K562 (cell line): ENCODE results near the gene CUX1. TPM values are rescaled to one million over a fixed set of nuclear protein-coding genes. Genes with fewer than 3 reads are reported as not detected.

ENCODE experiments used
- ATAC-seq: fragments of 200-7000 bp; cut with Tn5 transposase; 3 replicates; pipeline ENCODE4 v1.9.1; 2020; ENCODE audit warnings: moderate library complexity
- BruUV-seq: library from RNA; stranded (reverse); fragments of 400-500 nt; replicated peaks from 2 replicates; lab custom pipeline; 2021; lab: Mats Ljungman, UMichigan
- CTCF ChIA-PET: fragments of 300-600 bp; formaldehyde crosslinking; extraction: SDS; loops from one replicate; lab custom pipeline; 2021; ENCODE audit warnings: low intra/inter-chr PET ratio; lab: Yijun Ruan, JAX
- POLR2A ChIA-PET: fragments of 300-600, 350-650 bp; sonication (Branson Sonifier 250); formaldehyde crosslinking; extraction: SDS; loops from one replicate; lab custom pipeline; 2021; ENCODE audit warnings: antibody characterized with exemption, inconsistent platforms; lab: Yijun Ruan, JAX
- DNase-seq, 4 experiments: peaks; one replicate each; pipeline versions ENCODE4 v3.0.0 to v3.0.0-alpha.2; 2011 to 2018; ENCODE audit warnings: low spot score in 3 of 4, mixed read lengths in 3 of 4; ENCODE audit errors: extremely low read depth in 1 of 4
- FAIRE-seq: peaks from 2 replicates; lab custom pipeline; 2011; peaks lifted over from hg19 to GRCh38; lab: Jason Lieb, UNC
- H2AFZ ChIP-seq: 2 replicates; pipeline ENCODE4 v1.6.0; 2011; ENCODE audit warnings: low read depth, low read length, control low read depth, inconsistent platforms
- H3K27ac ChIP-seq: fragments of 200-600 bp; 3 replicates; pipeline ENCODE4 v1.8.0; 2011; ENCODE audit warnings: low read depth, mild to moderate bottlenecking, control low read depth, inconsistent platforms, low read length, moderate library complexity, mixed read lengths; ENCODE audit errors: extremely low read depth
- H3K27me3 ChIP-seq, 2 experiments: fragments of 300-600 bp in 1 of 2; 2 replicates in 1 of 2; 3 replicates in 1 of 2; pipeline versions ENCODE4 v1.6.0 to v1.8.0; 2011; ENCODE audit warnings: inconsistent platforms in 2 of 2, low read length in 2 of 2, mild to moderate bottlenecking in 1 of 2, mixed read lengths in 1 of 2, moderate library complexity in 1 of 2; ENCODE audit not compliant: control insufficient read depth in 2 of 2, insufficient read depth in 2 of 2
- H3K36me3 ChIP-seq: fragments of 300-600 bp; 3 replicates; pipeline ENCODE4 v1.8.0; 2011; ENCODE audit warnings: mild to moderate bottlenecking, low read length, inconsistent platforms; ENCODE audit not compliant: control insufficient read depth, insufficient read depth
- H3K4me1 ChIP-seq, 2 experiments: fragments of 200-600 bp in 1 of 2; replicated peaks in 1 of 2; 2 replicates in 1 of 2; 3 replicates in 1 of 2; pipeline versions ENCODE4 v1.5.1 to v1.8.0; 2011; ENCODE audit warnings: inconsistent platforms in 2 of 2, low read length in 2 of 2, mild to moderate bottlenecking in 1 of 2, mixed read lengths in 1 of 2, moderate library complexity in 1 of 2; ENCODE audit not compliant: control insufficient read depth in 2 of 2, insufficient read depth in 2 of 2
- H3K4me2 ChIP-seq: 2 replicates; pipeline ENCODE4 v1.6.1; 2011; ENCODE audit warnings: low read length, control low read depth, inconsistent platforms, mixed read lengths; ENCODE audit not compliant: insufficient read depth
- H3K4me3 ChIP-seq: fragments of 200-600 bp; sonication (generic), shearing (Covaris generic); 2 replicates; pipeline ENCODE4 v1.5.1; 2016; ENCODE audit warnings: control low read depth, inconsistent platforms
- H3K79me2 ChIP-seq: fragments of 200-600 bp; 3 replicates; pipeline ENCODE4 v1.8.0; 2011; ENCODE audit warnings: low read length, inconsistent platforms; ENCODE audit not compliant: control insufficient read depth, insufficient read depth
- H3K9ac ChIP-seq, 2 experiments: 2 replicates each; pipeline versions ENCODE4 v1.6.0 to v1.6.1; 2011; ENCODE audit warnings: low read depth in 2 of 2, low read length in 2 of 2, control low read depth in 1 of 2, inconsistent platforms in 1 of 2, mild to moderate bottlenecking in 1 of 2, mixed read lengths in 1 of 2; ENCODE audit not compliant: insufficient read depth in 1 of 2
- H3K9me1 ChIP-seq: one replicate; pipeline ENCODE4 v1.6.0; 2011; ENCODE audit warnings: inconsistent platforms, mild to moderate bottlenecking, low read length, moderate library complexity; ENCODE audit not compliant: control insufficient read depth, insufficient read depth
- H3K9me3 ChIP-seq: replicated peaks from 2 replicates; pipeline ENCODE4 v1.5.1; 2011; ENCODE audit warnings: low read depth, low read length, inconsistent platforms; ENCODE audit not compliant: control insufficient read depth, insufficient read depth
- H4K20me1 ChIP-seq: replicated peaks from 2 replicates; pipeline ENCODE4 v1.6.1; 2011; ENCODE audit warnings: low read length, inconsistent platforms, mixed read lengths; ENCODE audit not compliant: control insufficient read depth, insufficient read depth
- DIDO1 ChIP-seq: fragments of 450-650 bp; IDR thresholded peaks from 2 replicates; pipeline ENCODE4 v1.6.1; 2016; ENCODE audit warnings: low read depth, missing biosample characterization, missing genetic modification characterization
- E4F1 ChIP-seq: fragments of 250-450 bp; sonication (Bioruptor Pico); IDR thresholded peaks from 2 replicates; pipeline ENCODE4 v1.5.0; 2021; ENCODE audit warnings: mild to moderate bottlenecking, borderline replicate concordance
- HMG20A ChIP-seq: fragments of 450-650 bp; formaldehyde crosslinking; conservative IDR thresholded peaks from 2 replicates; pipeline ENCODE4 v1.4.0; 2020; ENCODE audit warnings: mild to moderate bottlenecking, mixed read lengths
- NFXL1 ChIP-seq: fragments of 450-650 bp; formaldehyde crosslinking; IDR thresholded peaks from 2 replicates; pipeline ENCODE4 v1.4.0; 2021; ENCODE audit warnings: mild to moderate bottlenecking
- POLR3A ChIP-seq: IDR thresholded peaks from 2 replicates; pipeline ENCODE4 v1.6.1; 2011; ENCODE audit warnings: borderline replicate concordance, mild to moderate bottlenecking, moderate library complexity; ENCODE audit not compliant: insufficient read length, insufficient read depth; ENCODE audit errors: extremely low read depth
- SFPQ ChIP-seq: fragments of 200-400 bp; formaldehyde crosslinking; IDR thresholded peaks from 2 replicates; pipeline ENCODE4 v1.6.1; 2017; ENCODE audit warnings: mild to moderate bottlenecking, low read depth, low read length, moderate library complexity
- THAP7 ChIP-seq: fragments of 250-450 bp; sonication (Bioruptor Pico); IDR thresholded peaks from 2 replicates; pipeline ENCODE4 v1.5.0; 2021
- ZBTB34 ChIP-seq: fragments of 250-450 bp; sonication (Bioruptor Pico); IDR thresholded peaks from 2 replicates; pipeline ENCODE4 v1.8.0; 2021; ENCODE audit warnings: mild to moderate bottlenecking, moderate library complexity
- ZNF699 ChIP-seq: fragments of 250-450 bp; sonication (Bioruptor Pico); IDR thresholded peaks from 2 replicates; pipeline ENCODE4 v1.8.0; 2021; ENCODE audit warnings: mild to moderate bottlenecking, moderate library complexity; ENCODE audit not compliant: insufficient replicate concordance
- WGBS: fragments of 100-300 bp; shearing (Covaris generic); methylation state at CpG from one replicate; pipeline ENCODE4 v1.1.6; 2016; ENCODE audit warnings: low coverage, mixed read lengths; ENCODE audit not compliant: insufficient coverage; ENCODE audit errors: missing lambda C conversion rate; 5-methylcytosine and 5-hydroxymethylcytosine counted together
- in situ Hi-C: fragments of 300-500 bp; cut with MboI; formaldehyde crosslinking; loops from 4 replicates; pipeline ENCODE4 v1.15.0; 2018; ENCODE audit warnings: inconsistent platforms, mixed read lengths
- intact Hi-C: fragments of 100-400 bp; cut with micrococcal nuclease; formaldehyde crosslinking; loops from 2 replicates; pipeline ENCODE4 v1.14.2; 2022
- polyA plus RNA-seq, 8 experiments: library from polyadenylated mRNA; depleted of rRNA in 4 of 8; stranded (reverse) in 5 of 8; unstranded in 3 of 8; fragments of >200 nt; fragmentation: Nextera tagmentation in 2 of 8; fragmentation: Illumina TruSeq in 1 of 8; extraction: Ambion mirVana in 2 of 8; extraction: Trizol in 1 of 8; gene quantifications; 2 replicates each; pipeline versions ENCODE4 v1.2.1 to v1.2.3, GENCODE V29; 2011 to 2014; ENCODE audit warnings: inconsistent platforms in 1 of 8, missing spikeins in 1 of 8
- total RNA-seq, 7 experiments: library from RNA; depleted of rRNA in 6 of 7; stranded (reverse); fragments of >200 nt in 6 of 7; fragmentation: Illumina TruSeq in 2 of 7; extraction: Trizol in 2 of 7; gene quantifications; 2 replicates each; pipeline versions ENCODE4 v1.2.1 to v1.2.3, GENCODE V29; 2011 to 2021; ENCODE audit warnings: low replicate concordance in 1 of 7

CUX1 gene
- total and polyA plus RNA-seq, 9 of the 15 experiments (the other 6 are each of a cell fraction or from before 2014, with no cell fraction given): 3.6 to 55.3 (median 25.2) TPM

- Histone ChIP-seq H3K9ac (no peak overlapping the region), H3K9me3 (no peaks in the 10 kb centered on the region), H3K9me1 (no peaks in the 10 kb centered on the region)
- DNase-seq: no peak
- TF ChIP-seq E4F1 (CRISPR knock-in tag) (no peak), NFXL1 (CRISPR knock-in tag) (no peak), HMG20A (CRISPR knock-in tag) (no peak), ZBTB34 (CRISPR knock-in tag) (no peak), THAP7 (CRISPR knock-in tag) (no peak), SFPQ (no peak), ZNF699 (CRISPR knock-in tag) (no peak), POLR3A (no peak), DIDO1 (tag) (no peak)
- TF ChIP-seq, all 486 proteins: peak for 0
- no TSS peak for BruUV-seq
- Histone ChIP-seq H3K79me2 (no peaks in the 10 kb centered on the region), H3K27me3 (no peaks in the 10 kb centered on the region), H3K27ac (no peak overlapping the region), H3K4me1 (no peaks in the 10 kb centered on the region), H3K4me3 (no peak overlapping the region), H3K4me2 (no peak overlapping the region), H4K20me1 (no peaks in the 10 kb centered on the region), H2AFZ (no peak overlapping the region), H3K36me3 (peaks cover 45% of the 10 kb centered on the region; the same call in 2 of the 3 replicates)
- ChIA-PET POLR2A (interaction anchor here (0.8 kb wide), 1 partner anchor 9 kb away, joined by 3 read pairs; no protein-coding TSS in a partner anchor), CTCF (no interaction called here)
- in situ Hi-C loops (no loop called here), intact Hi-C loops (no loop called here)
- FAIRE-seq (peak; percentile 19), ATAC-seq (no peak)
- WGBS: 98% methylated on average over 8 of the region's 8 CpGs
Measured at GRCh38 chr7:102181517-102181916, 364.1 kb downstream of the CUX1 start.
